Nephron progenitor cell (in vitro differentiated cells): ENCODE data around the gene COL1A2.

Experiments
- DNase-seq: peaks from one replicate; pipeline ENCODE4 v3.0.0; 2021
- H3K27ac Mint-ChIP-seq: 2 replicates; pipeline ENCODE4 v1.8.0; 2021; ENCODE audit warnings: mild to moderate bottlenecking, moderate library complexity, mixed read lengths
- H3K27me3 Mint-ChIP-seq: 2 replicates; pipeline ENCODE4 v1.8.0; 2021; ENCODE audit warnings: mild to moderate bottlenecking, low read depth, mixed read lengths; ENCODE audit not compliant: poor library complexity
- H3K36me3 Mint-ChIP-seq: 2 replicates; pipeline ENCODE4 v1.8.0; 2021; ENCODE audit warnings: low read depth, mixed read lengths
- H3K4me1 Mint-ChIP-seq: 2 replicates; pipeline ENCODE4 v1.8.0; 2021; ENCODE audit warnings: mixed read lengths
- H3K4me3 Mint-ChIP-seq: 2 replicates; pipeline ENCODE4 v1.8.0; 2021; ENCODE audit warnings: mild to moderate bottlenecking, moderate library complexity, mixed read lengths
- H3K9me3 Mint-ChIP-seq: 2 replicates; pipeline ENCODE4 v1.8.0; 2021; ENCODE audit warnings: mild to moderate bottlenecking, moderate library complexity, mixed read lengths
- TF ChIP-seq, protein P1 (sequence below): fragments of 200-600 bp; sonication (generic); IDR thresholded peaks from 2 replicates; pipeline ENCODE4 v1.5.0; 2021; ENCODE audit warnings: antibody characterized with exemption

The COL1A2 gene

GRCh38 chr7:94412762-94413322 lies 18.1 kb downstream of the COL1A2 start:
- no peak for DNase-seq
- TF ChIP-seq, protein P1, sequence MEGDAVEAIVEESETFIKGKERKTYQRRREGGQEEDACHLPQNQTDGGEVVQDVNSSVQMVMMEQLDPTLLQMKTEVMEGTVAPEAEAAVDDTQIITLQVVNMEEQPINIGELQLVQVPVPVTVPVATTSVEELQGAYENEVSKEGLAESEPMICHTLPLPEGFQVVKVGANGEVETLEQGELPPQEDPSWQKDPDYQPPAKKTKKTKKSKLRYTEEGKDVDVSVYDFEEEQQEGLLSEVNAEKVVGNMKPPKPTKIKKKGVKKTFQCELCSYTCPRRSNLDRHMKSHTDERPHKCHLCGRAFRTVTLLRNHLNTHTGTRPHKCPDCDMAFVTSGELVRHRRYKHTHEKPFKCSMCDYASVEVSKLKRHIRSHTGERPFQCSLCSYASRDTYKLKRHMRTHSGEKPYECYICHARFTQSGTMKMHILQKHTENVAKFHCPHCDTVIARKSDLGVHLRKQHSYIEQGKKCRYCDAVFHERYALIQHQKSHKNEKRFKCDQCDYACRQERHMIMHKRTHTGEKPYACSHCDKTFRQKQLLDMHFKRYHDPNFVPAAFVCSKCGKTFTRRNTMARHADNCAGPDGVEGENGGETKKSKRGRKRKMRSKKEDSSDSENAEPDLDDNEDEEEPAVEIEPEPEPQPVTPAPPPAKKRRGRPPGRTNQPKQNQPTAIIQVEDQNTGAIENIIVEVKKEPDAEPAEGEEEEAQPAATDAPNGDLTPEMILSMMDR: no peak
- H3K36me3 Mint-ChIP-seq: peaks cover 88% of the 10 kb centered on the region
- no peak overlapping the region for H3K4me3 Mint-ChIP-seq
- no peaks in the 10 kb centered on the region for H3K27me3 Mint-ChIP-seq
- H3K9me3 Mint-ChIP-seq: no peaks in the 10 kb centered on the region
- no peak overlapping the region for H3K27ac Mint-ChIP-seq
- H3K4me1 Mint-ChIP-seq: no peaks in the 10 kb centered on the region

DNA sequence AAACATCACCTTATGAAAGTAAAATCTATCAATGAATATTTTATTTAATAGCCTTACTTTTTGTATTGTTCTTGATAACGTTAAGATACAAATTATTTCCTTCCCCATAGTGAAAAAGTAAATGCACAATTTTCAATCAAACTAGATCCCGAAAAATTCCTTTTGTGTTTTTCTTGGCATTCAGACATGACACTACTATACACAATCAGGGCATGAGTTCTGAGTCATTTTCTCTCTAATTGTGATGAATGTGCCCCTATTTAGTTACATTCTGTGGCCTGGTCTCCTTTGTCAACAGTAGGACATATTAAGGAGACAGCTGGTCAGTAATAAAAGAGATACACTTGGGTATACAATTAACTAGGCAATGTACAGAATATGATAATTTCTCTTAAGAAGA lies 19.8 kb downstream of the COL1A2 start:
- Mint-ChIP-seq H3K4me3 (no peak overlapping the region), H3K27ac (no peak overlapping the region), H3K9me3 (no peaks in the 10 kb centered on the region), H3K27me3 (no peaks in the 10 kb centered on the region), H3K4me1 (no peaks in the 10 kb centered on the region), H3K36me3 (peaks cover 86% of the 10 kb centered on the region)
- DNase-seq: no peak
- TF ChIP-seq, protein P1: no peak

GRCh38 chr7:94414980-94415379 lies 20.3 kb downstream of the COL1A2 start:
- TF ChIP-seq, protein P1: no peak
- Mint-ChIP-seq H3K36me3 (peaks cover 88% of the 10 kb centered on the region), H3K27ac (no peak overlapping the region), H3K4me3 (no peak overlapping the region), H3K4me1 (no peaks in the 10 kb centered on the region), H3K27me3 (no peaks in the 10 kb centered on the region), H3K9me3 (no peaks in the 10 kb centered on the region)
- no peak for DNase-seq

- Mint-ChIP-seq H3K27me3 (no peaks in the 10 kb centered on the region), H3K27ac (no peak overlapping the region), H3K36me3 (peaks cover 88% of the 10 kb centered on the region), H3K9me3 (no peaks in the 10 kb centered on the region), H3K4me1 (no peaks in the 10 kb centered on the region), H3K4me3 (no peak overlapping the region)
- TF ChIP-seq, protein P1: no peak
- no peak for DNase-seq
Measured at GRCh38 chr7:94417306-94417705, 22.6 kb downstream of the COL1A2 start.

DNA sequence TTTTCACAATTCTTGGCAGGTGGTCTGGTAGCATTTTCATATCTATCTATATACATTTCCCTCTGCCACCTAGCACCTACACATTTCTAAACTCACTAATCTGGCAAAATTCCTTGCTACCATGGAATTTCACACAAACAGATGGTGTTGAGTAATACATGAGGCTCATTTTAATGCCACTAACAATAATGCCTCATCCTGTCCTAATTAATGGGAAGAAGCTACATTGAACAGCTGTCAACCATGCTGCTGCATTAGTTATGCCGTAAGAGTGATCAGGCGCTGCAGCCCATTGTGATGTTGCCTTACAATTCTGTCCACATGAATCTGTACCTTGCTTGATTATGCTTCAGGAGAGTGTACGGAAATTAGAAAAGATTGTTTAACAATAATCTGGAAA lies 23.2 kb downstream of the COL1A2 start:
- Mint-ChIP-seq H3K4me1 (no peaks in the 10 kb centered on the region), H3K27me3 (no peaks in the 10 kb centered on the region), H3K9me3 (no peaks in the 10 kb centered on the region), H3K36me3 (peaks cover 86% of the 10 kb centered on the region), H3K27ac (no peak overlapping the region), H3K4me3 (no peak overlapping the region)
- TF ChIP-seq, protein P1: no peak
- DNase-seq: no peak

- H3K27ac Mint-ChIP-seq: no peak overlapping the region
- H3K36me3 Mint-ChIP-seq: peaks cover 86% of the 10 kb centered on the region
- no peaks in the 10 kb centered on the region for H3K9me3 Mint-ChIP-seq
- no peak for DNase-seq
- no peak overlapping the region for H3K4me3 Mint-ChIP-seq
- no peaks in the 10 kb centered on the region for H3K27me3 Mint-ChIP-seq
- no peaks in the 10 kb centered on the region for H3K4me1 Mint-ChIP-seq
- TF ChIP-seq, protein P1: no peak
Measured at GRCh38 chr7:94418851-94419250, 24.2 kb downstream of the COL1A2 start.
